DND-41 (cell line): ENCODE measurements around the gene BRD3.

ENCODE experiments used
- ATAC-seq: fragments of 200-7000 bp; cut with Tn5 transposase; 3 replicates; pipeline ENCODE4 v1.9.1; 2021; ENCODE audit warnings: low read depth; ENCODE audit not compliant: insufficient read depth
- DNase-seq: peaks from one replicate; pipeline ENCODE4 v3.0.0-alpha.2; 2020
- H2AFZ ChIP-seq: 2 replicates; pipeline ENCODE4 v1.6.0; 2012; ENCODE audit warnings: low read depth, low read length
- H3K27ac ChIP-seq: 2 replicates; pipeline ENCODE4 v1.5.1; 2012; ENCODE audit warnings: low read length, inconsistent platforms
- H3K27me3 ChIP-seq: fragments of 200-600 bp; sonication (generic); 2 replicates; pipeline ENCODE4 v1.6.0; 2012; ENCODE audit warnings: low read length, mild to moderate bottlenecking, inconsistent platforms; ENCODE audit not compliant: insufficient read depth, poor library complexity
- H3K36me3 ChIP-seq: 2 replicates; pipeline ENCODE4 v1.5.1; 2012; ENCODE audit warnings: low read length, inconsistent platforms; ENCODE audit not compliant: insufficient read depth
- H3K4me1 ChIP-seq: 2 replicates; pipeline ENCODE4 v1.5.1; 2012; ENCODE audit warnings: mild to moderate bottlenecking, low read length; ENCODE audit not compliant: insufficient read depth
- H3K4me2 ChIP-seq: 2 replicates; pipeline ENCODE4 v1.6.0; 2012; ENCODE audit warnings: mild to moderate bottlenecking, moderate library complexity, low read length, inconsistent platforms; ENCODE audit not compliant: insufficient read depth
- H3K4me3 ChIP-seq, 2 experiments: fragments of 200-600 bp in 1 of 2; shearing (Covaris generic) in 1 of 2; 2 replicates each; pipeline ENCODE4 v1.5.1; 2012 to 2016; ENCODE audit warnings: inconsistent platforms in 2 of 2, low read length in 2 of 2, mild to moderate bottlenecking in 2 of 2, low read depth in 1 of 2, moderate library complexity in 1 of 2
- H3K79me2 ChIP-seq: 2 replicates; pipeline ENCODE4 v1.6.0; 2012; ENCODE audit warnings: low read length, inconsistent platforms; ENCODE audit not compliant: insufficient read depth
- H3K9ac ChIP-seq: 2 replicates; pipeline ENCODE4 v1.6.0; 2012; ENCODE audit warnings: low read depth, mild to moderate bottlenecking, inconsistent platforms, low read length, moderate library complexity
- H3K9me3 ChIP-seq: 2 replicates; pipeline ENCODE4 v1.5.1; 2012; ENCODE audit warnings: low read length, moderate library complexity, mild to moderate bottlenecking, inconsistent platforms; ENCODE audit not compliant: insufficient read depth, severe bottlenecking
- H4K20me1 ChIP-seq: 2 replicates; pipeline ENCODE4 v1.6.0; 2012; ENCODE audit warnings: low read length; ENCODE audit not compliant: insufficient read depth
- CTCF ChIP-seq: IDR thresholded peaks from 2 replicates; pipeline ENCODE4 v1.5.1; 2012; ENCODE audit warnings: borderline replicate concordance, low read length, moderate library complexity, mild to moderate bottlenecking; ENCODE audit not compliant: poor library complexity, severe bottlenecking; ENCODE audit errors: extremely low read depth
- EZH2 ChIP-seq: IDR thresholded peaks from 3 replicates; pipeline ENCODE4 v1.6.1; 2012; ENCODE audit warnings: borderline replicate concordance, low read depth, mild to moderate bottlenecking, moderate library complexity, low read length, inconsistent platforms; ENCODE audit not compliant: severe bottlenecking

Gene BRD3

GRCh38 chr9:134004131-134004873 lies 63.5 kb downstream of the BRD3 start:
- DNase-seq (no peak), ATAC-seq (no peak)
- Histone ChIP-seq H3K9ac (no peak overlapping the region), H2AFZ (no peak overlapping the region), H3K4me3 (no peak overlapping the region), H3K27ac (no peak overlapping the region), H3K4me2 (no peak overlapping the region), H3K27me3 (no peaks in the 10 kb centered on the region), H4K20me1 (no peaks in the 10 kb centered on the region), H3K4me1 (no peaks in the 10 kb centered on the region), H3K9me3 (no peaks in the 10 kb centered on the region), H3K36me3 (no peaks in the 10 kb centered on the region), H3K79me2 (no peaks in the 10 kb centered on the region)
- no peak for TF ChIP-seq CTCF
- no peak for TF ChIP-seq EZH2

- Histone ChIP-seq H3K9ac (no peak overlapping the region), H2AFZ (no peak overlapping the region), H3K9me3 (no peaks in the 10 kb centered on the region), H3K4me2 (no peak overlapping the region), H3K27me3 (no peaks in the 10 kb centered on the region), H3K79me2 (no peaks in the 10 kb centered on the region), H3K4me3 (no peak overlapping the region), H4K20me1 (no peaks in the 10 kb centered on the region), H3K27ac (no peak overlapping the region), H3K4me1 (no peaks in the 10 kb centered on the region), H3K36me3 (no peaks in the 10 kb centered on the region)
- DNase-seq = no peak
- ATAC-seq = no peak
- no peak for TF ChIP-seq EZH2
- TF ChIP-seq CTCF = no peak
Measured at GRCh38 chr9:134003237-134003636, 64.6 kb downstream of the BRD3 start.

GRCh38 chr9:134002796-134003195 lies 65.0 kb downstream of the BRD3 start:
- TF ChIP-seq CTCF (no peak), EZH2 (no peak)
- ATAC-seq (no peak), DNase-seq (no peak)
- no peaks in the 10 kb centered on the region for H3K9me3 ChIP-seq
- no peak overlapping the region for H3K4me3 ChIP-seq
- H3K27ac ChIP-seq = no peak overlapping the region
- H3K79me2 ChIP-seq = no peaks in the 10 kb centered on the region
- no peak overlapping the region for H3K4me2 ChIP-seq
- no peaks in the 10 kb centered on the region for H4K20me1 ChIP-seq
- no peaks in the 10 kb centered on the region for H3K36me3 ChIP-seq
- no peak overlapping the region for H3K9ac ChIP-seq
- no peaks in the 10 kb centered on the region for H3K4me1 ChIP-seq
- no peak overlapping the region for H2AFZ ChIP-seq
- H3K27me3 ChIP-seq = no peaks in the 10 kb centered on the region
